Astrocyte of the spinal cord (primary cell): ENCODE data around the gene ANTXR1.

Experiments used
- DNase-seq: peaks from one replicate; pipeline ENCODE4 v3.0.0; 2011; ENCODE audit warnings: low read depth, low spot score
- H3K4me3 ChIP-seq: 2 replicates; pipeline ENCODE4 v1.5.1; 2011; ENCODE audit warnings: low read depth, mild to moderate bottlenecking, low read length, moderate library complexity
- in situ Hi-C: cut with HindIII; loops from 2 replicates; pipeline ENCODE4 v1.10.0; 2017; ENCODE audit warnings: low sequenced_read_pairs
- TF ChIP-seq, protein P1 (sequence below): IDR thresholded peaks from 2 replicates; pipeline ENCODE4 v1.5.1; 2012; ENCODE audit warnings: low read depth, mild to moderate bottlenecking, low read length, inconsistent platforms

Gene ANTXR1

DNA sequence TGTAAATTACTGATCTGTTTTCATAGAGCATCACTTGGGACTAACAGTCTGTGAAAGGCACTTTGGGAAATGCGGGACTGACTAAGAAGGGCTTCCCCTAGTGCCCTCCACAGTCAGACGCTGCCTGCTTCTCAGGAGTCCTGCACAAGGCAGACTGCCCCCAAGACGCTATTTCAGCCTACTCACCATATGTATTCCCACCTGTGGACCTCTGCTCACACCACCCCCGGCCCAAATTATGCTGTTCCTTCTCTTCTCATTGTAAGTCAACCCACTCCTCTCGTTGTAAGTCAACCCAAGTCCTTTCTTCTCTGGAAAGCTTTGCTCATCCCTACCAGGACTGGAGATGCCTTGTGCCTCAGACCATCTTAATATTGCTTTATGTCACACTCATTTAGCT lies 198.7 kb downstream of the ANTXR1 start:
- in situ Hi-C loops, result no loop called here
- TF ChIP-seq, protein P1, sequence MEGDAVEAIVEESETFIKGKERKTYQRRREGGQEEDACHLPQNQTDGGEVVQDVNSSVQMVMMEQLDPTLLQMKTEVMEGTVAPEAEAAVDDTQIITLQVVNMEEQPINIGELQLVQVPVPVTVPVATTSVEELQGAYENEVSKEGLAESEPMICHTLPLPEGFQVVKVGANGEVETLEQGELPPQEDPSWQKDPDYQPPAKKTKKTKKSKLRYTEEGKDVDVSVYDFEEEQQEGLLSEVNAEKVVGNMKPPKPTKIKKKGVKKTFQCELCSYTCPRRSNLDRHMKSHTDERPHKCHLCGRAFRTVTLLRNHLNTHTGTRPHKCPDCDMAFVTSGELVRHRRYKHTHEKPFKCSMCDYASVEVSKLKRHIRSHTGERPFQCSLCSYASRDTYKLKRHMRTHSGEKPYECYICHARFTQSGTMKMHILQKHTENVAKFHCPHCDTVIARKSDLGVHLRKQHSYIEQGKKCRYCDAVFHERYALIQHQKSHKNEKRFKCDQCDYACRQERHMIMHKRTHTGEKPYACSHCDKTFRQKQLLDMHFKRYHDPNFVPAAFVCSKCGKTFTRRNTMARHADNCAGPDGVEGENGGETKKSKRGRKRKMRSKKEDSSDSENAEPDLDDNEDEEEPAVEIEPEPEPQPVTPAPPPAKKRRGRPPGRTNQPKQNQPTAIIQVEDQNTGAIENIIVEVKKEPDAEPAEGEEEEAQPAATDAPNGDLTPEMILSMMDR, result no peak
- H3K4me3 ChIP-seq, result no peak overlapping the region
- DNase-seq, result no peak

DNA sequence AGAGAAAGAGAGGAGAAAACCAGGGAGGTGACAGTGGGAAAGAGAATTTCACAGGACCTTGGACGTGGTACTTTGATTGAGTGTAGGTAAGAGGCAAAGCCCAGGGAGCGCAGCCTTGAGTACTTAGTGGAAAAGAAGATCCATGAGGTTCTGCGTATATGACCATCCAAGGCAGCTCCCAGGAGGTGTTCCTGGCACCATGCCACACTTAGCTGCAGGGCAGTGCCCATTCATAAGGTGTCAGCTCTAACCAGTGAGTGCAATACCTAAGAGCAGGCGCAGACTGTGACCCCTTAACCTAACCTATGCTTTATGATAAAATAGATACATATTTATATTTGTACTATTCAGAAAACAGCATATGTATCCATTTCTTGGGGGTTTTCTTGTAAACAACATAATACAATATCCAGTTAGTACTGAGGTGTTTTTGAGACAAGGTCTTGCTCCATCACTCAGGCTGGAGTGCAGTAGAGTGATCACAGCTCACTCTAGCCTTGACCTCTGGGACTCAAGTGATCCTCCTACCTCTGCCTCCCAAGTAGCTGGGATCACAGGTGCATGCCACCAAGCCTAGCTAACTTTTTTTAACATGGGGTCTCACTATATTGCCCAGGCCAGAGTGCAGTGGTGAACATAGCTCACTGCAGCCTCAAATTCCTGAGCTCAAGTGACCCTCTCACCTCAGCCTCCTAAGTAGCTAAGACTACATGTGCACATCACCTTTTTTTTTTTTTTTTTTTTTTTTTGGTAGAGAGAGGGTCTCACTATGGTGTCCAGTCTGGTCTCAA lies 199.5 kb downstream of the ANTXR1 start:
- TF ChIP-seq, protein P1, result no peak
- in situ Hi-C loops, result no loop called here
- DNase-seq, result no peak
- H3K4me3 ChIP-seq, result no peak overlapping the region

DNA sequence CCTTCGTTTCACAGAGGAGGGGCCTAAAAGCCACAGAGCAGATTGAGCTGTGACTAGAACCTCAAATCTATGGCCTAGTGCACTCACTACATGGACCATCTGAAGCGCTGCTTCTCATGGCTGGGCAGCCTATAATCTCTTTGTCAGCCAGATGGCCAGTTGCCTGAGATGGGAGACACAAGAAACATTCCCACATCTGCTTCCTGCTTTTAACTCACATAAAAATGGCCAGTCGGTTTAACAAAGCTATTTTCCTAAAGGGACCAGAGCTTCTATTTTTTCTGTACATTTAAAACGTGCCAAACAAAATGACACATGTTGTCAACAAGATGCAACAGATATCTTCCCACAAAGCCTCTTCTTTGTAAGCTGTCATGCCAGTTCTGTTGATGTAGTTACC lies 200.2 kb downstream of the ANTXR1 start:
- in situ Hi-C loops, result no loop called here
- H3K4me3 ChIP-seq, result no peak overlapping the region
- TF ChIP-seq, protein P1, result no peak
- DNase-seq, result no peak

DNA sequence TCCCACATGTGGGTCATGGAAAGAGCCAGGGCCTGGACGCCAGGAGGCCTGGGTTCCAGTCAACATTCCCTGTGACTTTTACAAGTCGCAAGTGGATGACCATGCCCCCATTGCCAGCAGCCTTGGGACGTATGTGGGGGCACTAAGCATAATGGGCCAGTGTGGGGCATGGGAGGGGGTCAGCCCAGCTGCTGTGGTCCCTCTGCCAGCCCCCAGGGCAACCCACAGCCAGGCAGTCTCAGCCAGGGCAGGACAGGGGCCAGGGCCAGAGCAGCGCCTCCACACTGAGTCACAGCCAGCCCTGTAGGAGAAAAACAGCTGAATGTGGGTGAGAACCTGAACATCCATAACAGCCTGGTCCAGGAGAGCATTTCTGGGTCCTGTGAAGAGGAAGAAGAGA lies 200.8 kb downstream of the ANTXR1 start:
- TF ChIP-seq, protein P1, result no peak
- in situ Hi-C loops, result no loop called here
- no peak for DNase-seq

DNA sequence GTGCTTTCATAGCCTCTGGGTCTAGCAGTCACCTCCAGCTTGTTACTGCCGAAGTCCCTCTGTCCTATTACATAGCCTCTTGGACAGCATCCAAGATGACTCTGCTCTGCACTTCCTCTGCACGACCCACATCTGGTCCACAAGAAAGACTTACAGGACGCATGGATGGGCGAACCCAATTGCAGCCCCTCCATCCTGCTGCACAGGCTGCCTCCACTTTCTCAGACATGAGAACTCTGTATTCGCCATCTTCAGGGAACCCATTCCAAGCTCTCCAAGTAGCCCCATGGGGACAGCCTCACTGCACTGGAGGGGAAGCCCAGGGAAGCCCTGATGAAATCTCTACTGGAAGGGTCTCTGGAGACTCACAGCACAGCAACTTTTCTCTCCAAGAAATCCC lies 201.9 kb downstream of the ANTXR1 start:
- no peak overlapping the region for H3K4me3 ChIP-seq
- in situ Hi-C loops, result no loop called here
- DNase-seq, result peak; percentile 59
- TF ChIP-seq, protein P1, result no peak

More for the DNA sequence above, 200.8 kb downstream of the ANTXR1 start:
- no peak overlapping the region for H3K4me3 ChIP-seq

DNA sequence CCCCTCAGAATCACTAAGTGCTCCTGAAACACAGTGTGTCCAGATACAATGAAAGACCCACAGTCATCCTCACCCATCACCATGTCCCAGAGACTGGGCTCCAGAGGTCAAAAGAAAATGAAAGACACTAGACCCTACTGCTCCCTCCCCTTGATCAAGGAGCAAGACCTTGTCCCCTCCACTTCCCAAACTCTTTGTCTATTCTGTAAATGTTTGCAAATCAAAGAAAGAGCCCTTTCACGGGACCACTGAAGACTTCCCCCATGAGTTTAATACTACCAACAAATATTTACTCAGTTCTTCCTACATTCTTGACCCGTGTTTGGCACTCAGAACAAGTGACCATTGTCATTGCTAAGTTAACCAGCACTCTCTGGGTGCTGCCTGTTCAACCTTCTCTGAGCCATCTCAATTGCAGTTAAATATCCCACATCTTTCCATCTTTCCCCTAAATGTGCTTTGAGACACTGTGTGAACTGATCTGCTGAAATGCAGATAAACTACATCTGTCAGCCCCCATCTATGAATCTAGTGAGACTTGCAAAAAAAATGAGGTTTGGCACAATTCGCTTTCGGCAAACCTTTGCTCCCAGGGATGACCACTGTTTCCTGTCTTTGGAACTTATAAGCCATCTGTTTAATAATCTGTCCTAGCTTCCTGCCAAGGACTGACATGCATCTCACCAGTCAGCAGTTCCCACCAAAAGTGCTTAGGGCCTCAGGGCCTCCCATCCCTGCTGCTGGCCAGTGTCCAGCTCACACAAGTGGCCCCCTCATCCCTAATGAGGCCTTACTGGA lies 203.8 kb downstream of the ANTXR1 start:
- in situ Hi-C loops, result no loop called here
- peak; percentile 75 for DNase-seq
- TF ChIP-seq, protein P1, result no peak
- no peak overlapping the region for H3K4me3 ChIP-seq
